ENCODE measurements around the gene WDFY2.

The WDFY2 gene

GRCh38 chr13:51814825-51815650 is 230.8 kb downstream of the WDFY2 start:
- no peak overlapping the region for H3K27ac ChIP-seq
- no peak overlapping the region for H3K9ac ChIP-seq (ENCODE audit: insufficient read length)
- H3K9me3 ChIP-seq (ENCODE audit: low read depth, low read length), result no peaks in the 10 kb centered on the region
- no peaks in the 10 kb centered on the region for H3K36me3 ChIP-seq (ENCODE audit: insufficient read depth, low read length)
- H3K4me3 ChIP-seq, result no peak overlapping the region
- DNase-seq (ENCODE audit: low read depth, low spot score), result no peak
- TF ChIP-seq EZH2 (IDR thresholded peaks at IDR 0.05), result no peak
- no peak for TF ChIP-seq FOXP2 (optimal IDR thresholded peaks at IDR 0.05; ENCODE audit: control extremely low read depth, extremely low read length, insufficient read depth)
- no peak for TF ChIP-seq POLR2AphosphoS5 (IDR thresholded peaks at IDR 0.05; ENCODE audit: borderline replicate concordance, low read depth, low read length)

GRCh38 chr13:51815848-51816247 is 231.6 kb downstream of the WDFY2 start:
- TF ChIP-seq FOXP2 (optimal IDR thresholded peaks at IDR 0.05; ENCODE audit: control extremely low read depth, extremely low read length, insufficient read depth) (no peak), POLR2AphosphoS5 (IDR thresholded peaks at IDR 0.05; ENCODE audit: borderline replicate concordance, low read depth, low read length) (no peak), EZH2 (IDR thresholded peaks at IDR 0.05) (no peak)
- Histone ChIP-seq H3K36me3 (ENCODE audit: insufficient read depth, low read length) (no peaks in the 10 kb centered on the region), H3K9ac (ENCODE audit: insufficient read length) (no peak overlapping the region), H3K9me3 (ENCODE audit: low read depth, low read length) (no peaks in the 10 kb centered on the region), H3K4me3 (no peak overlapping the region), H3K27ac (no peak overlapping the region)
- no peak for DNase-seq (ENCODE audit: low read depth, low spot score)

- Histone ChIP-seq H3K4me3 (no peak overlapping the region), H3K36me3 (ENCODE audit: insufficient read depth, low read length) (no peaks in the 10 kb centered on the region), H3K27ac (no peak overlapping the region), H3K9me3 (ENCODE audit: low read depth, low read length) (no peaks in the 10 kb centered on the region), H3K9ac (ENCODE audit: insufficient read length) (no peak overlapping the region)
- TF ChIP-seq FOXP2 (optimal IDR thresholded peaks at IDR 0.05; ENCODE audit: control extremely low read depth, extremely low read length, insufficient read depth) (no peak), POLR2AphosphoS5 (IDR thresholded peaks at IDR 0.05; ENCODE audit: borderline replicate concordance, low read depth, low read length) (no peak), EZH2 (IDR thresholded peaks at IDR 0.05) (no peak)
- no peak for DNase-seq (ENCODE audit: low read depth, low spot score)
These were observed 232.5 kb downstream of the WDFY2 start for GRCh38 chr13:51816604-51817249.
